Type B pancreatic cell (in vitro differentiated cells): ENCODE results near the gene TBC1D24. TPM values are rescaled to one million over a fixed set of nuclear protein-coding genes. Genes with fewer than 3 reads are reported as not detected.

Experiments used
- DNase-seq: peaks from one replicate; pipeline ENCODE4 v3.0.0; 2021; ENCODE audit warnings: mixed read lengths; ENCODE audit not compliant: unreplicated experiment; ENCODE audit errors: extremely low spot score
- H3K27ac Mint-ChIP-seq: 2 replicates; pipeline ENCODE4 v1.8.0; 2021; ENCODE audit warnings: mild to moderate bottlenecking, mixed read lengths
- H3K27me3 Mint-ChIP-seq: 2 replicates; pipeline ENCODE4 v1.8.0; 2021; ENCODE audit warnings: mixed read lengths
- H3K36me3 Mint-ChIP-seq: 2 replicates; pipeline ENCODE4 v1.8.0; 2021; ENCODE audit warnings: mixed read lengths
- H3K4me1 Mint-ChIP-seq: one replicate; pipeline ENCODE4 v1.8.0; 2021; ENCODE audit warnings: mixed read lengths; ENCODE audit not compliant: unreplicated experiment
- H3K4me3 Mint-ChIP-seq: 2 replicates; pipeline ENCODE4 v1.8.0; 2021; ENCODE audit warnings: mild to moderate bottlenecking, mixed read lengths
- H3K9me3 Mint-ChIP-seq: 2 replicates; pipeline ENCODE4 v1.8.0; 2021; ENCODE audit warnings: mixed read lengths
- total RNA-seq: library from RNA; stranded (reverse); gene quantifications from 2 replicates; pipeline ENCODE4 v1.2.1, GENCODE V29; 2021; ENCODE audit warnings: low replicate concordance
- TF ChIP-seq, protein P1 (sequence below): fragments of 200-600 bp; sonication (generic); conservative IDR thresholded peaks from 2 replicates; pipeline ENCODE4 v1.5.0; 2021; ENCODE audit warnings: antibody characterized with exemption, mild to moderate bottlenecking

The TBC1D24 gene
- total RNA-seq, 1 donor from 2014 or later: 22.1 TPM

- Mint-ChIP-seq H3K27me3 (no peaks in the 10 kb centered on the region), H3K9me3 (no peaks in the 10 kb centered on the region), H3K4me1 (peaks cover 20% of the 10 kb centered on the region), H3K36me3 (no peaks in the 10 kb centered on the region), H3K4me3 (no peak overlapping the region), H3K27ac (no peak overlapping the region)
- DNase-seq: no peak
- TF ChIP-seq, protein P1, sequence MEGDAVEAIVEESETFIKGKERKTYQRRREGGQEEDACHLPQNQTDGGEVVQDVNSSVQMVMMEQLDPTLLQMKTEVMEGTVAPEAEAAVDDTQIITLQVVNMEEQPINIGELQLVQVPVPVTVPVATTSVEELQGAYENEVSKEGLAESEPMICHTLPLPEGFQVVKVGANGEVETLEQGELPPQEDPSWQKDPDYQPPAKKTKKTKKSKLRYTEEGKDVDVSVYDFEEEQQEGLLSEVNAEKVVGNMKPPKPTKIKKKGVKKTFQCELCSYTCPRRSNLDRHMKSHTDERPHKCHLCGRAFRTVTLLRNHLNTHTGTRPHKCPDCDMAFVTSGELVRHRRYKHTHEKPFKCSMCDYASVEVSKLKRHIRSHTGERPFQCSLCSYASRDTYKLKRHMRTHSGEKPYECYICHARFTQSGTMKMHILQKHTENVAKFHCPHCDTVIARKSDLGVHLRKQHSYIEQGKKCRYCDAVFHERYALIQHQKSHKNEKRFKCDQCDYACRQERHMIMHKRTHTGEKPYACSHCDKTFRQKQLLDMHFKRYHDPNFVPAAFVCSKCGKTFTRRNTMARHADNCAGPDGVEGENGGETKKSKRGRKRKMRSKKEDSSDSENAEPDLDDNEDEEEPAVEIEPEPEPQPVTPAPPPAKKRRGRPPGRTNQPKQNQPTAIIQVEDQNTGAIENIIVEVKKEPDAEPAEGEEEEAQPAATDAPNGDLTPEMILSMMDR: no peak
Measured at GRCh38 chr16:2489581-2489980, 14.7 kb downstream of the TBC1D24 start.

GRCh38 chr16:2490190-2491105, 15.5 kb downstream of the TBC1D24 start:
- H3K27me3 Mint-ChIP-seq: no peaks in the 10 kb centered on the region
- no peak overlapping the region for H3K27ac Mint-ChIP-seq
- TF ChIP-seq, protein P1: no peak
- H3K4me1 Mint-ChIP-seq: peaks cover 11% of the 10 kb centered on the region
- H3K36me3 Mint-ChIP-seq: no peaks in the 10 kb centered on the region
- no peak overlapping the region for H3K4me3 Mint-ChIP-seq
- no peaks in the 10 kb centered on the region for H3K9me3 Mint-ChIP-seq
- DNase-seq: no peak

- DNase-seq: no peak
- H3K9me3 Mint-ChIP-seq: no peaks in the 10 kb centered on the region
- no peaks in the 10 kb centered on the region for H3K27me3 Mint-ChIP-seq
- H3K4me1 Mint-ChIP-seq: peaks cover 8% of the 10 kb centered on the region
- no peaks in the 10 kb centered on the region for H3K36me3 Mint-ChIP-seq
- no peak overlapping the region for H3K27ac Mint-ChIP-seq
- no peak overlapping the region for H3K4me3 Mint-ChIP-seq
- TF ChIP-seq, protein P1: no peak
Measured at GRCh38 chr16:2492292-2492691, 17.4 kb downstream of the TBC1D24 start.

DNA sequence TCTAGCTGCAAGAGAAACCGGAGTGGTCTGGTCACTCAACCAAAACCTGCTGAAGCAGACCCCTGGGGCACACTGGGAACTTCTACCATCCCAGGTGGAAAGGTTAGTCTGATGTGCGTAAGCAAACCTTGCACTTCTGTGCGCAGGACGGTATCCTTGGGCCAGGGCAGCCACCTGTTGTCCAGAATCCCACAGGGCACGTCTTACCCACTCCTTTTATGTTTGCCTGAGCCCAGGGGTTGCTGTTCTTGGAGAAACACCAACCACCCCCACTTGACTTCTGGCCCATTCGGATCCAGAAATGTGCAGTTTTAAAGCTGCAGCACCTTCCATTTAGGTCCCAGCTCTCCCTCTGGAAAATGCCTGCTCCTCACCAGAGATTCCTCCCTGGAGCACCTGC, 18.7 kb downstream of the TBC1D24 start:
- Mint-ChIP-seq H3K4me1 (peaks cover 10% of the 10 kb centered on the region), H3K27me3 (no peaks in the 10 kb centered on the region), H3K4me3 (no peak overlapping the region), H3K36me3 (no peaks in the 10 kb centered on the region), H3K27ac (no peak overlapping the region), H3K9me3 (no peaks in the 10 kb centered on the region)
- no peak for DNase-seq
- TF ChIP-seq, protein P1: no peak

DNA sequence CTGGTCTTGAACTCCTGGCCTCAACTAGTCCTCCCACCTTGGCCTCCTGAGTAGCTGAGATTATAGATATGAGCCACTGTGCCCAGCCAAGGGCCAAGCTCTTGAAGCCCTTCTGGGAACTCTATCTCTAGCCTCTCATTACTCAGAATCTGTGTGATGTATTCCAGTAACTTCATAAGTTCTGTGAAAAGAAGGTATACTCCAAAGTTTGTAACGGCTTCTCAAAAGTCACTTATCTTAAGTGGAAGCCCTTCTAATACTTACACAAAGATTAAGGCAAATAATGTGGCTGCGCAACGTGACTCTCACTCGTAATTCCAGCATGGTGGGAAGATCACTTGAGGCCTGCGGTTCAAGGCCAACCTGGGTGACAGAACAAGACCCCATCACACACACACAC, 19.7 kb downstream of the TBC1D24 start:
- Mint-ChIP-seq H3K27ac (no peak overlapping the region), H3K4me1 (peaks cover 10% of the 10 kb centered on the region), H3K4me3 (no peak overlapping the region), H3K36me3 (no peaks in the 10 kb centered on the region), H3K27me3 (no peaks in the 10 kb centered on the region), H3K9me3 (no peaks in the 10 kb centered on the region)
- DNase-seq: no peak
- TF ChIP-seq, protein P1: no peak
